GM12878 (cell line): ENCODE data around the gene PREX1. TPM values are rescaled to one million over a fixed set of nuclear protein-coding genes. Genes with fewer than 3 reads are reported as not detected.

Source experiments
- BRCA1 ChIP-seq: IDR thresholded peaks from 2 replicates; pipeline ENCODE4 v1.6.1; 2011; ENCODE audit warnings: low read depth, low read length, improper control_type of control experiment
- CBFB ChIP-seq: IDR thresholded peaks from 2 replicates; pipeline ENCODE4 v1.6.1; 2016; ENCODE audit warnings: antibody characterized with exemption, low read depth
- CHD1 ChIP-seq: IDR thresholded peaks from 2 replicates; pipeline ENCODE4 v1.6.1; 2012; ENCODE audit warnings: low read depth, low read length, improper control_type of control experiment
- EED ChIP-seq: sonication (generic); IDR thresholded peaks from 2 replicates; pipeline ENCODE4 v1.6.1; 2016; ENCODE audit warnings: antibody characterized with exemption, low read depth
- EP300 ChIP-seq, 2 experiments: fragments of 150-350 bp in 1 of 2; IDR thresholded peaks; 2 replicates each; pipeline ENCODE4 v1.6.1; 2011 to 2012; ENCODE audit warnings: low read depth in 2 of 2, low read length in 2 of 2, borderline replicate concordance in 1 of 2, improper control_type of control experiment in 1 of 2, inconsistent platforms in 1 of 2; ENCODE audit not compliant: control insufficient read depth in 1 of 2
- ESRRA ChIP-seq: IDR thresholded peaks from 2 replicates; pipeline ENCODE4 v1.6.1; 2012; ENCODE audit warnings: mild to moderate bottlenecking, low read length, improper control_type of control experiment
- IRF4 ChIP-seq: IDR thresholded peaks from 2 replicates; pipeline ENCODE4 v1.6.1; 2011; ENCODE audit warnings: low read depth, low read length
- KDM1A ChIP-seq: fragments of 200-600 bp; sonication (generic); IDR thresholded peaks from 2 replicates; pipeline ENCODE4 v1.6.1; 2016; ENCODE audit warnings: borderline replicate concordance
- NR2C1 ChIP-seq: fragments of 450-650 bp; IDR thresholded peaks from 2 replicates; pipeline ENCODE4 v1.6.1; 2017; ENCODE audit warnings: antibody characterized with exemption, mild to moderate bottlenecking, moderate library complexity
- NR2F1 ChIP-seq: fragments of 450-650 bp; conservative IDR thresholded peaks from 2 replicates; pipeline ENCODE4 v1.6.1; 2017; ENCODE audit warnings: mild to moderate bottlenecking
- POLR2A ChIP-seq: IDR thresholded peaks from 2 replicates; pipeline ENCODE4 v1.6.1; 2011; ENCODE audit warnings: low read depth, mild to moderate bottlenecking, low read length
- RB1 ChIP-seq: fragments of 450-650 bp; formaldehyde crosslinking; IDR thresholded peaks from 2 replicates; pipeline ENCODE4 v1.6.1; 2017; ENCODE audit warnings: mild to moderate bottlenecking, borderline replicate concordance
- SIX5 ChIP-seq: IDR thresholded peaks from 2 replicates; pipeline ENCODE4 v1.6.1; 2011; ENCODE audit warnings: mild to moderate bottlenecking, low read depth, low read length, moderate library complexity; ENCODE audit not compliant: severe bottlenecking
- SMAD1 ChIP-seq: fragments of 450-650 bp; IDR thresholded peaks from 2 replicates; pipeline ENCODE4 v1.6.1; 2018; ENCODE audit warnings: mild to moderate bottlenecking, low read depth; ENCODE audit not compliant: partially characterized antibody
- STAT3 ChIP-seq: IDR thresholded peaks from 2 replicates; pipeline ENCODE4 v1.6.1; 2011; ENCODE audit warnings: low read depth, low read length, improper control_type of control experiment
- TAF1 ChIP-seq: IDR thresholded peaks from 2 replicates; pipeline ENCODE4 v1.6.1; 2011; ENCODE audit warnings: mild to moderate bottlenecking, low read depth, low read length, borderline replicate concordance
- TARDBP ChIP-seq: IDR thresholded peaks from 2 replicates; pipeline ENCODE4 v1.6.1; 2016; ENCODE audit warnings: borderline replicate concordance
- WRNIP1 ChIP-seq: IDR thresholded peaks from 2 replicates; pipeline ENCODE4 v1.6.1; 2011; ENCODE audit warnings: low read depth, low read length, improper control_type of control experiment, borderline replicate concordance
- polyA plus RNA-seq, 11 experiments: library from polyadenylated mRNA; depleted of rRNA in 4 of 11; unstranded in 6 of 11; stranded (reverse) in 5 of 11; fragments of >200 nt; fragmentation: Nextera tagmentation in 4 of 11; fragmentation: Illumina TruSeq in 1 of 11; extraction: Ambion mirVana in 4 of 11; extraction: Trizol in 1 of 11; gene quantifications; 1 replicate in 1 of 11; 2 replicates in 10 of 11; pipeline versions ENCODE4 v1.2.1 to v1.2.3, GENCODE V29; 2011 to 2016; ENCODE audit warnings: inconsistent platforms in 2 of 11, missing spikeins in 2 of 11, low read depth in 1 of 11
- total RNA-seq, 4 experiments: library from RNA; depleted of rRNA in 3 of 4; stranded (reverse); fragments of >200 nt in 3 of 4; fragmentation: Illumina TruSeq in 1 of 4; extraction: Trizol in 1 of 4; gene quantifications; 2 replicates each; pipeline versions ENCODE4 v1.2.1 to v1.2.3, GENCODE V29; 2013 to 2021
- TF ChIP-seq, protein P1 (sequence below): IDR thresholded peaks from 2 replicates; pipeline ENCODE4 v1.6.1; 2012; ENCODE audit warnings: low read depth, low read length, improper control_type of control experiment
- TF ChIP-seq, protein P2 (sequence below): fragments of 450-650 bp; IDR thresholded peaks from 2 replicates; pipeline ENCODE4 v1.6.1; 2017; ENCODE audit warnings: mild to moderate bottlenecking
- TF ChIP-seq, protein P3 (sequence below): fragments of 150-350 bp; IDR thresholded peaks from 2 replicates; pipeline ENCODE4 v1.6.1; 2014; ENCODE audit warnings: mild to moderate bottlenecking, low read depth, low read length
- TF ChIP-seq, protein P4 (sequence below): IDR thresholded peaks from 2 replicates; pipeline ENCODE4 v1.6.1; 2011; ENCODE audit warnings: low read depth, mild to moderate bottlenecking, low read length, moderate library complexity, borderline replicate concordance; ENCODE audit errors: extremely low read depth
- TF ChIP-seq, protein P5 (sequence below): fragments of 450-650 bp; IDR thresholded peaks from 2 replicates; pipeline ENCODE4 v1.6.1; 2016; ENCODE audit warnings: mild to moderate bottlenecking
- TF ChIP-seq, protein P6 (sequence below): fragments of 450-650 bp; IDR thresholded peaks from 2 replicates; pipeline ENCODE4 v1.6.1; 2018; ENCODE audit warnings: mild to moderate bottlenecking, low read depth, moderate library complexity; ENCODE audit not compliant: partially characterized antibody

The PREX1 gene
- total and polyA plus RNA-seq, 10 of the 15 experiments (the other 5 are each of a cell fraction or from before 2014, with no cell fraction given): 2.6 to 114 (median 38.9) TPM

DNA sequence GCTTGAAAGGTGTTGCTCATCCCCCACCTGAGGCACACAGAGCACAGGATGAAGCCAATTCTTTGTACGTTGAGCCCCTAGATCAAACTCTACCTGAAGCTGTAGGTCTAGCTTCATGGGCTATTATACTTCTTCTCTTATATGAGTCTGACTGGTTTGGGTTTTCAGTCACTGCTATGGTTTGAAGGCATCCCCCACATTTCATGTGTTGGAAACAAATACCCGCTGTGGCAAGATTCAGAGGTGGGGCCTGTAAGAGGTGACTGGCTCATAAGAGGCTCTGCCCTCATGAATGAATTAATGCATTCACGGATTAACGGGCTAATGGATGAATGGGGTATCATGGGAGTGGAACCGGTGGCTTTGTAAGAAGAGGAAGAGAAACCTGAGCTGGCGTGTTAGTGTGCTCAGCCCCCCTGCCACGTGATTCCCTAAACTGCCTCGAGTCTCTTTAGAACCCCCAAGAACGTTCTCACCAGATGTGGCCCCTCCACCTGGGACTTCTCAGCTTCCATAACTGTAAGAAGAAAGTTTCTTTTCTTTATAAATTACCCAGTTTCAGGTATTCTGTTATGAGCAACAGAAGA is 39.2 kb downstream of the PREX1 start (continued):
- TF ChIP-seq, protein P1, sequence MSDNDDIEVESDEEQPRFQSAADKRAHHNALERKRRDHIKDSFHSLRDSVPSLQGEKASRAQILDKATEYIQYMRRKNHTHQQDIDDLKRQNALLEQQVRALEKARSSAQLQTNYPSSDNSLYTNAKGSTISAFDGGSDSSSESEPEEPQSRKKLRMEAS: peak; percentile 38
- TF ChIP-seq CHD1: no peak
- no peak for TF ChIP-seq TAF1
- TF ChIP-seq, protein P2, sequence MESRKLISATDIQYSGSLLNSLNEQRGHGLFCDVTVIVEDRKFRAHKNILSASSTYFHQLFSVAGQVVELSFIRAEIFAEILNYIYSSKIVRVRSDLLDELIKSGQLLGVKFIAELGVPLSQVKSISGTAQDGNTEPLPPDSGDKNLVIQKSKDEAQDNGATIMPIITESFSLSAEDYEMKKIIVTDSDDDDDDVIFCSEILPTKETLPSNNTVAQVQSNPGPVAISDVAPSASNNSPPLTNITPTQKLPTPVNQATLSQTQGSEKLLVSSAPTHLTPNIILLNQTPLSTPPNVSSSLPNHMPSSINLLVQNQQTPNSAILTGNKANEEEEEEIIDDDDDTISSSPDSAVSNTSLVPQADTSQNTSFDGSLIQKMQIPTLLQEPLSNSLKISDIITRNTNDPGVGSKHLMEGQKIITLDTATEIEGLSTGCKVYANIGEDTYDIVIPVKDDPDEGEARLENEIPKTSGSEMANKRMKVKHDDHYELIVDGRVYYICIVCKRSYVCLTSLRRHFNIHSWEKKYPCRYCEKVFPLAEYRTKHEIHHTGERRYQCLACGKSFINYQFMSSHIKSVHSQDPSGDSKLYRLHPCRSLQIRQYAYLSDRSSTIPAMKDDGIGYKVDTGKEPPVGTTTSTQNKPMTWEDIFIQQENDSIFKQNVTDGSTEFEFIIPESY: no peak
- TF ChIP-seq POLR2A: no peak
- no peak for TF ChIP-seq NR2C1
- no peak for TF ChIP-seq KDM1A
- peak; percentile 77; the same call in 1 of the 2 replicates for TF ChIP-seq IRF4
- no peak for TF ChIP-seq ESRRA
- no peak for TF ChIP-seq WRNIP1
- peak; percentile 74; the same call in 1 of the 2 replicates for TF ChIP-seq STAT3
- TF ChIP-seq, protein P3, sequence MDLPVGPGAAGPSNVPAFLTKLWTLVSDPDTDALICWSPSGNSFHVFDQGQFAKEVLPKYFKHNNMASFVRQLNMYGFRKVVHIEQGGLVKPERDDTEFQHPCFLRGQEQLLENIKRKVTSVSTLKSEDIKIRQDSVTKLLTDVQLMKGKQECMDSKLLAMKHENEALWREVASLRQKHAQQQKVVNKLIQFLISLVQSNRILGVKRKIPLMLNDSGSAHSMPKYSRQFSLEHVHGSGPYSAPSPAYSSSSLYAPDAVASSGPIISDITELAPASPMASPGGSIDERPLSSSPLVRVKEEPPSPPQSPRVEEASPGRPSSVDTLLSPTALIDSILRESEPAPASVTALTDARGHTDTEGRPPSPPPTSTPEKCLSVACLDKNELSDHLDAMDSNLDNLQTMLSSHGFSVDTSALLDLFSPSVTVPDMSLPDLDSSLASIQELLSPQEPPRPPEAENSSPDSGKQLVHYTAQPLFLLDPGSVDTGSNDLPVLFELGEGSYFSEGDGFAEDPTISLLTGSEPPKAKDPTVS: no peak
- no peak for TF ChIP-seq RB1
- no peak for TF ChIP-seq EED
- TF ChIP-seq, protein P4, sequence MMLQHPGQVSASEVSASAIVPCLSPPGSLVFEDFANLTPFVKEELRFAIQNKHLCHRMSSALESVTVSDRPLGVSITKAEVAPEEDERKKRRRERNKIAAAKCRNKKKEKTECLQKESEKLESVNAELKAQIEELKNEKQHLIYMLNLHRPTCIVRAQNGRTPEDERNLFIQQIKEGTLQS: peak; percentile 29; the same call in 1 of the 2 replicates
- TF ChIP-seq NR2F1: no peak
- no peak for TF ChIP-seq SIX5
- TF ChIP-seq, protein P5, sequence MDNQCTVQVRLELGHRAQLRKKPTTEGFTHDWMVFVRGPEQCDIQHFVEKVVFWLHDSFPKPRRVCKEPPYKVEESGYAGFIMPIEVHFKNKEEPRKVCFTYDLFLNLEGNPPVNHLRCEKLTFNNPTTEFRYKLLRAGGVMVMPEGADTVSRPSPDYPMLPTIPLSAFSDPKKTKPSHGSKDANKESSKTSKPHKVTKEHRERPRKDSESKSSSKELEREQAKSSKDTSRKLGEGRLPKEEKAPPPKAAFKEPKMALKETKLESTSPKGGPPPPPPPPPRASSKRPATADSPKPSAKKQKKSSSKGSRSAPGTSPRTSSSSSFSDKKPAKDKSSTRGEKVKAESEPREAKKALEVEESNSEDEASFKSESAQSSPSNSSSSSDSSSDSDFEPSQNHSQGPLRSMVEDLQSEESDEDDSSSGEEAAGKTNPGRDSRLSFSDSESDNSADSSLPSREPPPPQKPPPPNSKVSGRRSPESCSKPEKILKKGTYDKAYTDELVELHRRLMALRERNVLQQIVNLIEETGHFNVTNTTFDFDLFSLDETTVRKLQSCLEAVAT: no peak
- peak; percentile 50; the same call in 1 of the 2 replicates for TF ChIP-seq CBFB
- TF ChIP-seq TARDBP: no peak
- TF ChIP-seq, protein P6, sequence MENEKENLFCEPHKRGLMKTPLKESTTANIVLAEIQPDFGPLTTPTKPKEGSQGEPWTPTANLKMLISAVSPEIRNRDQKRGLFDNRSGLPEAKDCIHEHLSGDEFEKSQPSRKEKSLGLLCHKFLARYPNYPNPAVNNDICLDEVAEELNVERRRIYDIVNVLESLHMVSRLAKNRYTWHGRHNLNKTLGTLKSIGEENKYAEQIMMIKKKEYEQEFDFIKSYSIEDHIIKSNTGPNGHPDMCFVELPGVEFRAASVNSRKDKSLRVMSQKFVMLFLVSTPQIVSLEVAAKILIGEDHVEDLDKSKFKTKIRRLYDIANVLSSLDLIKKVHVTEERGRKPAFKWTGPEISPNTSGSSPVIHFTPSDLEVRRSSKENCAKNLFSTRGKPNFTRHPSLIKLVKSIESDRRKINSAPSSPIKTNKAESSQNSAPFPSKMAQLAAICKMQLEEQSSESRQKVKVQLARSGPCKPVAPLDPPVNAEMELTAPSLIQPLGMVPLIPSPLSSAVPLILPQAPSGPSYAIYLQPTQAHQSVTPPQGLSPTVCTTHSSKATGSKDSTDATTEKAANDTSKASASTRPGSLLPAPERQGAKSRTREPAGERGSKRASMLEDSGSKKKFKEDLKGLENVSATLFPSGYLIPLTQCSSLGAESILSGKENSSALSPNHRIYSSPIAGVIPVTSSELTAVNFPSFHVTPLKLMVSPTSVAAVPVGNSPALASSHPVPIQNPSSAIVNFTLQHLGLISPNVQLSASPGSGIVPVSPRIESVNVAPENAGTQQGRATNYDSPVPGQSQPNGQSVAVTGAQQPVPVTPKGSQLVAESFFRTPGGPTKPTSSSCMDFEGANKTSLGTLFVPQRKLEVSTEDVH: no peak
- no peak for TF ChIP-seq BRCA1
- no peak for TF ChIP-seq SMAD1
- peak; percentile 74 to 91; a peak in 3 of 4 replicates for TF ChIP-seq EP300 (IDR thresholded peaks at IDR 0.05; ENCODE audit: borderline replicate concordance in 1 of 2, control insufficient read depth in 1 of 2, low read depth in 2 of 2, low read length in 2 of 2)
